HG03442 (cell line): ENCODE data around the gene AIFM1.

Experiments
- ATAC-seq: cut with Tn5 transposase; IDR thresholded peaks from one replicate; pipeline ENCODE4 v1.9.1; 2021; ENCODE audit warnings: mild to moderate bottlenecking, moderate library complexity; ENCODE audit not compliant: unreplicated experiment

Gene AIFM1

GRCh38 chrX:130171446-130172126, 5.9 kb upstream of the AIFM1 start, which contains the start of gene RAB33A:
TSS of gene RAB33A (plus strand) at chrX:130171962. CDS start at chrX:130172063, 101 bp downstream.
- ATAC-seq, result peak; percentile 3

- peak; percentile 78 for ATAC-seq
Measured at GRCh38 chrX:130170752-130171445, 5.3 kb upstream of the AIFM1 start.

GRCh38 chrX:130167040-130167439, 1.4 kb upstream of the AIFM1 start:
- no peak for ATAC-seq

- no peak for ATAC-seq
Measured at GRCh38 chrX:130166503-130166777, 799 bp upstream of the AIFM1 start.

- ATAC-seq, result no peak
Measured at GRCh38 chrX:130165181-130165702, 399 bp downstream of the AIFM1 start.

GRCh38 chrX:130163398-130163797, 2.2 kb downstream of the AIFM1 start:
- no peak for ATAC-seq

- no peak for ATAC-seq
Measured at GRCh38 chrX:130162094-130162735, 3.4 kb downstream of the AIFM1 start.

GRCh38 chrX:130159776-130160175, 5.9 kb downstream of the AIFM1 start:
- ATAC-seq, result no peak

GRCh38 chrX:130158311-130158710, 7.3 kb downstream of the AIFM1 start:
- no peak for ATAC-seq

- no peak for ATAC-seq
Measured at GRCh38 chrX:130155564-130155963, 10.1 kb downstream of the AIFM1 start.

- ATAC-seq, result no peak
Measured at GRCh38 chrX:130147631-130148030, 18.0 kb downstream of the AIFM1 start.

- ATAC-seq, result no peak
Measured at GRCh38 chrX:130145123-130145522, 20.5 kb downstream of the AIFM1 start.

GRCh38 chrX:130144509-130144908, 21.1 kb downstream of the AIFM1 start:
- no peak for ATAC-seq

GRCh38 chrX:130139474-130140201, 26.0 kb downstream of the AIFM1 start:
- no peak for ATAC-seq

- ATAC-seq, result no peak
Measured at GRCh38 chrX:130136961-130137360, 28.7 kb downstream of the AIFM1 start.

GRCh38 chrX:130136496-130136895, 29.1 kb downstream of the AIFM1 start:
- no peak for ATAC-seq

- ATAC-seq, result no peak
Measured at GRCh38 chrX:130130990-130131389, 34.7 kb downstream of the AIFM1 start.

GRCh38 chrX:130125091-130125874, 40.4 kb downstream of the AIFM1 start:
- ATAC-seq, result no peak

- ATAC-seq, result no peak
Measured at GRCh38 chrX:130124577-130124976, 41.1 kb downstream of the AIFM1 start.

- ATAC-seq, result no peak
Measured at GRCh38 chrX:130121505-130121800, 44.2 kb downstream of the AIFM1 start.
